Osteocyte (in vitro differentiated cells): ENCODE measurements around the gene DLX4. TPM values are rescaled to one million over a fixed set of nuclear protein-coding genes. Genes with fewer than 3 reads are reported as not detected.

ENCODE experiments used
- DNase-seq: peaks from one replicate; pipeline ENCODE4 v3.0.0; 2021; ENCODE audit warnings: mixed read lengths; ENCODE audit not compliant: unreplicated experiment; ENCODE audit errors: extremely low spot score
- H3K27ac Mint-ChIP-seq: one replicate; pipeline ENCODE4 v1.8.0; 2021; ENCODE audit warnings: mild to moderate bottlenecking, mixed read lengths; ENCODE audit not compliant: unreplicated experiment
- H3K27me3 Mint-ChIP-seq: one replicate; pipeline ENCODE4 v1.8.0; 2021; ENCODE audit warnings: mixed read lengths; ENCODE audit not compliant: unreplicated experiment
- H3K36me3 Mint-ChIP-seq: one replicate; pipeline ENCODE4 v1.8.0; 2021; ENCODE audit warnings: mixed read lengths; ENCODE audit not compliant: unreplicated experiment
- H3K4me1 Mint-ChIP-seq: one replicate; pipeline ENCODE4 v1.8.0; 2021; ENCODE audit warnings: mixed read lengths; ENCODE audit not compliant: unreplicated experiment
- H3K4me3 Mint-ChIP-seq: one replicate; pipeline ENCODE4 v1.8.0; 2021; ENCODE audit warnings: mild to moderate bottlenecking, moderate library complexity, mixed read lengths; ENCODE audit not compliant: unreplicated experiment
- H3K9me3 Mint-ChIP-seq: one replicate; pipeline ENCODE4 v1.8.0; 2021; ENCODE audit warnings: mixed read lengths; ENCODE audit not compliant: unreplicated experiment
- CTCF ChIP-seq: fragments of 200-600 bp; sonication (generic); IDR thresholded peaks from 2 replicates; pipeline ENCODE4 v1.5.0; 2021; ENCODE audit warnings: antibody characterized with exemption, mild to moderate bottlenecking, moderate library complexity
- long read RNA-seq: library from polyadenylated mRNA; unstranded; transcript quantifications from one replicate; pipeline ENCODE4 v2.0.0, GENCODE V29; 2021
- total RNA-seq: library from RNA; stranded (reverse); gene quantifications from 2 replicates; pipeline ENCODE4 v1.2.1, GENCODE V29; 2021

The DLX4 gene
- not detected in 2 replicates for total RNA-seq
- long read RNA-seq = 0 reads

- Mint-ChIP-seq H3K4me3 (peak within 1 kb of the TSS; percentile 69), H3K36me3 (no peaks in the 10 kb centered on the region), H3K9me3 (no peaks in the 10 kb centered on the region), H3K27me3 (peaks cover 93% of the 10 kb centered on the region), H3K4me1 (peaks cover 37% of the 10 kb centered on the region), H3K27ac (no peak within 1 kb of the TSS)
- TF ChIP-seq CTCF = no peak
- DNase-seq = no peak
Measured at GRCh38 chr17:49969134-49969759, at the start of gene DLX4. DLX4 (plus strand) TSS chr17:49969190; CDS start chr17:49969469, 279 bp downstream.

- H3K27me3 Mint-ChIP-seq = peaks cover 56% of the 10 kb centered on the region
- no peaks in the 10 kb centered on the region for H3K9me3 Mint-ChIP-seq
- H3K36me3 Mint-ChIP-seq = no peaks in the 10 kb centered on the region
Measured at GRCh38 chr17:49920030-49920769, 48.8 kb upstream of the DLX4 start.

GRCh38 chr17:49922095-49922494 is 46.9 kb upstream of the DLX4 start:
- H3K27ac Mint-ChIP-seq = no peak overlapping the region
- peaks cover 46% of the 10 kb centered on the region for H3K27me3 Mint-ChIP-seq

More at GRCh38 chr17:49920030-49920769, 48.8 kb upstream of the DLX4 start:
- no peak for DNase-seq
- no peak for TF ChIP-seq CTCF
- no peak overlapping the region for H3K27ac Mint-ChIP-seq
- H3K4me3 Mint-ChIP-seq = no peak overlapping the region
- no peaks in the 10 kb centered on the region for H3K4me1 Mint-ChIP-seq

GRCh38 chr17:49924116-49924515 is 44.9 kb upstream of the DLX4 start:
- Mint-ChIP-seq H3K4me3 (no peak overlapping the region), H3K36me3 (no peaks in the 10 kb centered on the region), H3K9me3 (no peaks in the 10 kb centered on the region), H3K27ac (no peak overlapping the region), H3K4me1 (no peaks in the 10 kb centered on the region), H3K27me3 (peaks cover 47% of the 10 kb centered on the region)
- no peak for DNase-seq
- TF ChIP-seq CTCF = no peak

More at GRCh38 chr17:49922095-49922494, 46.9 kb upstream of the DLX4 start:
- H3K9me3 Mint-ChIP-seq = no peaks in the 10 kb centered on the region
- no peaks in the 10 kb centered on the region for H3K36me3 Mint-ChIP-seq
- DNase-seq = no peak
- TF ChIP-seq CTCF = no peak
- no peak overlapping the region for H3K4me3 Mint-ChIP-seq
- H3K4me1 Mint-ChIP-seq = no peaks in the 10 kb centered on the region

- no peak for DNase-seq
- H3K4me3 Mint-ChIP-seq = no peak overlapping the region
- no peaks in the 10 kb centered on the region for H3K4me1 Mint-ChIP-seq
- H3K27ac Mint-ChIP-seq = no peak overlapping the region
- TF ChIP-seq CTCF = no peak
- peaks cover 47% of the 10 kb centered on the region for H3K27me3 Mint-ChIP-seq
- H3K9me3 Mint-ChIP-seq = no peaks in the 10 kb centered on the region
- H3K36me3 Mint-ChIP-seq = no peaks in the 10 kb centered on the region
Measured at GRCh38 chr17:49924589-49924988, 44.4 kb upstream of the DLX4 start.
